Right lobe of liver (tissue), 4 donors: ENCODE data around the gene GABRA5.

Source experiments
- POLR2A ChIP-seq: fragments of 450-650 bp; IDR thresholded peaks from one replicate; pipeline ENCODE4 v1.6.1; 2017; ENCODE audit warnings: antibody characterized with exemption, mild to moderate bottlenecking
- TF ChIP-seq, protein P1 (sequence below), 4 donors: fragments of 200-600 bp in 3 of 4; fragments of 450-650 bp in 1 of 4; IDR thresholded peaks; one replicate each; pipeline versions ENCODE4 v1.5.1 to v1.8.0; 2016 to 2022; ENCODE audit warnings: antibody characterized with exemption in 4 of 4, mild to moderate bottlenecking in 2 of 4
- donor health status: DM: no; HTN: no; CAD: no.
- donor health status: DM: no; HTN: no; CAD: no.
- donor health status: DM: no; HTN: yes; CAD: no.

GRCh38 chr15:26844901-26845300 is 22.0 kb upstream of the GABRA5 start:
- TF ChIP-seq, protein P1, sequence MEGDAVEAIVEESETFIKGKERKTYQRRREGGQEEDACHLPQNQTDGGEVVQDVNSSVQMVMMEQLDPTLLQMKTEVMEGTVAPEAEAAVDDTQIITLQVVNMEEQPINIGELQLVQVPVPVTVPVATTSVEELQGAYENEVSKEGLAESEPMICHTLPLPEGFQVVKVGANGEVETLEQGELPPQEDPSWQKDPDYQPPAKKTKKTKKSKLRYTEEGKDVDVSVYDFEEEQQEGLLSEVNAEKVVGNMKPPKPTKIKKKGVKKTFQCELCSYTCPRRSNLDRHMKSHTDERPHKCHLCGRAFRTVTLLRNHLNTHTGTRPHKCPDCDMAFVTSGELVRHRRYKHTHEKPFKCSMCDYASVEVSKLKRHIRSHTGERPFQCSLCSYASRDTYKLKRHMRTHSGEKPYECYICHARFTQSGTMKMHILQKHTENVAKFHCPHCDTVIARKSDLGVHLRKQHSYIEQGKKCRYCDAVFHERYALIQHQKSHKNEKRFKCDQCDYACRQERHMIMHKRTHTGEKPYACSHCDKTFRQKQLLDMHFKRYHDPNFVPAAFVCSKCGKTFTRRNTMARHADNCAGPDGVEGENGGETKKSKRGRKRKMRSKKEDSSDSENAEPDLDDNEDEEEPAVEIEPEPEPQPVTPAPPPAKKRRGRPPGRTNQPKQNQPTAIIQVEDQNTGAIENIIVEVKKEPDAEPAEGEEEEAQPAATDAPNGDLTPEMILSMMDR (IDR thresholded peaks at IDR 0.05) = no peak
- TF ChIP-seq POLR2A = no peak
